GM18858 (cell line): ENCODE data around the gene SFT2D2.

Source experiments
- ATAC-seq: cut with Tn5 transposase; IDR thresholded peaks from one replicate; pipeline ENCODE4 v1.9.1; 2021; ENCODE audit not compliant: unreplicated experiment

Gene SFT2D2

GRCh38 chr1:168223261-168223660 is 2.5 kb upstream of the SFT2D2 start:
- no peak for ATAC-seq

GRCh38 chr1:168223681-168224540 is 1.9 kb upstream of the SFT2D2 start:
- ATAC-seq = no peak

DNA sequence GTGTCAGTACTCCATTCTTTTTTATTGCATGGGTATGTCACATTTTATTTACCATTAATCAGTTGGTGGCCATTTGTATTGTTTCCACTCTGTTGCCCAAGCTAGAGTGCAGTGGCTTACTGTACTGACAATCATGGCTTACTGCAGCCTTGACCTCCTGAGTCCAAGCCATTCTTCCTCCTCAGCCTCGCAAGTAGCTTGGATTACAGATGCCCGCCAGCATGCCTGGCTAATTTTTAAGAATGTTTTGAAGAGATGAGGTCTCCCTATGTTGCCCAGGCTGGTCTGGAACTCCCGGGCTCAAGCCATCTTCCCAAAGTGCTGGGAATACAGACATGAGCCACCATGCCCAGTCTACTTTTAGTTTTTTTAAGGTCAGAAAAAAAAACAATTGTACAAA is 813 bp upstream of the SFT2D2 start:
- no peak for ATAC-seq

GRCh38 chr1:168227620-168228019 is 1.8 kb downstream of the SFT2D2 start:
- ATAC-seq = no peak

DNA sequence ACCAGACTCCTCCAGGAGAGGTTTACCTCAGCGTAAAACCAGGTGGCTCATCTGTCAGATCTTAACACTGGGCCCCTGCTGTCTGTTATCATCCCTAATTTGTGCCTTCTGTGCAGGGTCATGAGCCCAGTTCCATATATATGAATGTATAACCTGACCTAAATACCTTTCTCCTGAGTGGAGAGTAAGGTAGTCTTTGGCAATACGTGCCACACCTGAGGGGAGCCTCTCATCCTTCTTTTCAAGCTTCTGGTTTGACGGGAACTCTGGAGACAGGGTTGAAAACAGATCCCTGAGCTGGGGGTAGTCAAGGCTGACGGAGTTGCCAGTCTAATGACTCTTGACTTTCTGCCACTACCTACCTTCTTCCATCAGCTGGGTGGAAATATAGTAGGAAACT is 4.1 kb downstream of the SFT2D2 start:
- ATAC-seq = no peak

- ATAC-seq = no peak
Measured at GRCh38 chr1:168230709-168231108, 4.9 kb downstream of the SFT2D2 start.

GRCh38 chr1:168234846-168235547 is 9.2 kb downstream of the SFT2D2 start:
- no peak for ATAC-seq

DNA sequence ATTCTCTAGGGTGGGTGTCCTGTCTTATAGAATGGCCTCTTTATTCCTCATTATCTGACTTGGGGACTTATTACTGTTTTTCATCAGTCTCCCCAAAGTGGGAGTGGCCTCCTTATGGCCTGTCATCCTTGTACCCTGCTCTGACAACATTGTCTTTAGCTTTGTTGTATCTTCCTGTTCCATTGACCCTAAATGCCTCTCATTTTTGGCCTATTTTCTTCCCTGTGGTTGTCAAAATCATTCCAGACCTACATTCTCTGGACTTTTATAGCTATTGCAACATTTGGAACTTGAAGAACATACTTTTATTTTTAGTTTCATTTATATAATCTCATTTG is 9.7 kb downstream of the SFT2D2 start:
- ATAC-seq = no peak

DNA sequence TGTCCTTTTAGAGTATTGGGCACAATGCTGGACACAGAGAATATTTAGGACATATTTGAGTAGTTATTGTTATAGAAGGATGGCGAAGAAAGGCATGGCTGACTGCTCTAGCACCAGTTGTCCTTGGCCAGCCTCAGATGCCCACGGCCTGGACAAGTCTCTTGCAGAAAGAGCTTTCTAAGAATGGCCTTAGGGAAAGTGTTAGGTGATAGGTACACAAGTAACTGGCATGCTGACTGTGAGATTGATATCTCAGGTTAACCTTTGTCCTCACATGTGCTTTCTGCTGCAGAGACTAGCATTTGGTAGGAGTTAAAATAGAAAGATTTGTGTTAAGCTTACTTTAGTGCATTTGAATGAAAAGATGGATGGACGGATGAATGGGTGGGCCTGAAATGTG is 10.1 kb downstream of the SFT2D2 start:
- no peak for ATAC-seq

DNA sequence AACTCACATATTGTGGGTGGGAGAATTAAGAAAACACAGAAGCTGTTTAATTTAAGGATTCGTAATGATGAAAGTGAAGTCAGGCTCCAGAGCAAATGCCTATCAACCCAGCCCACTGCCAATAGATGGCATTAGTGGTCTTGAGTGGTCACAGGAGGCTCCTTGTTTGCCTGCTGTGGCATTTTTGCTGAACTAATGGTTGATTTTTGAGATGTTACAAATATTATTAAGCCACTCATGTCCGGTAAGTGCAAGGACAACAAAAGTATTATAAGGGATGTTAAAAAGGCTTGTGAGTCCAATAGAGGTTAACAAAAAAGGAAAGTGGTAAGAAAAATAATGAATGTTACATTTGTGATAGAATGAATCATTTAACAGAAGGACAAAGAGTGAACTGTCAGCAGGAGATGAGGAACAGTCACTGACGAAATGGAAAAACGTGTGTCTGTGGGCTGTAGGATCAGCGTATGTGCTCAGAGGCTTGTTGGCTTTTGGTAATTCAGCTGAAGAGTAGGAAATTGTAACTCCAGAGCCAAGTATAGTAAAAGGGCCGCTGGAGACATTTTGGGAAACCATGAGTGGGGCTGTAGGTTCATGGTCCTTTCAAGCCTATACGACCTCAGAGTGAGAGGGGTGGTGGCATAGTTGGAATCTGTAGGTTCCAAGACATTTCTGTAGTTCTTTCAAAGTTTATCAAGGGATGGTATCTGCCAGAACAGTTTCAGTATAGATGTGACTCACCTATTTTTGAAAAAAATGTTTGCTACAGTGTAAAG is 11.2 kb downstream of the SFT2D2 start:
- no peak for ATAC-seq

- no peak for ATAC-seq
Measured at GRCh38 chr1:168243198-168243597, 17.4 kb downstream of the SFT2D2 start.

DNA sequence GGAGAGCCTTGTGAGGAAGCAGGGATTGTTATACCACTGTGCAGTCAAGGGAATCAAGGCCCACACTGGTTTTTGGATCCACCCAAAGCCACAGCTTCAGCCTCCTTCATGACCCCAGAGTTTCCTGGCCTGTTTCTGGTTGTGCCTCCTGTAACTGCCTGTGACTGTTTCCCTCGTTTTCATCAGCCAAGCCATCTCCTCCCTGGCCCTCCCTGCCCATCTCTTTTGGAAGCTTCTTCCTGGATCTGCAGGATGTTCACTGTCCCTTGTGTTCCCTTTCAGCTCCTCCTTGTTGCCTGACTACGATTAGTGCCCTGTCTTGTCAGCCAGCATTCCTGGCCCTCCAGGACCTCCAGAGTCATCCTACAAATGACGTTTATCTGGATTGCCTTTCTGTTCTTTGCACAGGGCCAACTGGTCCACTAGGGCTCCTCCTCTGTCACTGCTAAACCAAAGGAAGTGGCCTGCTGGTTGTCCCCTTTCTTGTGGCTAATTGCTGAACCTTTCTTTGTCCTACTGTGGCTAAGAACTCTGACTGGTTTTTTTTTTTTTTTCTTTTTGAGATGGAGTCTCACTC is 17.9 kb downstream of the SFT2D2 start:
- ATAC-seq = no peak

DNA sequence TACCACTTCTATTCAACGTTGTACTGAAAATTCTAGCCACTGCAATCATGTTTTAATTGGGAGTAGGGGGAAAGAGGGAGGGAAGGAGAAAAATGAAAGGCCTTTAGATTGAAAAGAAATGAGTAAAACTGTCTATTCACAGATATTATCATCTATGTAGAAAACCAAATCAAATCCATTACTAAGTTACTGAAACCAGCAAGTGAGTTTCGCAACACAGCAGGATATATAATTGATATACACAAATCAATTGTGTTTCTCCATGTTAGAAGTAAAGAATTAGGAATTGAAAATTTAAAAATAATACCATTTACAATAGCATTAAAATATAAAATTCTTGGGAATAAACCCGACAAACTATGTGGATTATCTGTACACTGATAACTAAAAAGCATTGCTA is 19.2 kb downstream of the SFT2D2 start:
- ATAC-seq = no peak

DNA sequence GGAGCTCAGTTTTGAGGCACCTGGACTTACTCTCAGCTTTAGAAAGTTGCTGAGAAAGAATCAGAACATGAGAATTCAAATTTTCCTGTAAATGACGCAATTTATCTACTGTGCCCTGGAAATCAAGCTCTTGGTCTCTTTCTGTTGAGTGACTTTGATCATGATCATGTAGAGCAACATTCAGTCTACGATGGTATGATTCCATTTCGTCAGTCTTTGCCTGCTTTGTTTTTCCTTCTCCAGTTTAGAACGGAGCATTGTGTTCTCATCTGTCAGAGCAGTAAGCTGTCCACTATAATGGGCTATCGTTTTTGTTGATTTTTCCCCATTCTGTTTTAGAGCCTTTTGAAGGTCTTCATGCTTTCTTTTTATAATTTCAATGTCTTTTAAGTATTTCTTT is 20.7 kb downstream of the SFT2D2 start:
- no peak for ATAC-seq

DNA sequence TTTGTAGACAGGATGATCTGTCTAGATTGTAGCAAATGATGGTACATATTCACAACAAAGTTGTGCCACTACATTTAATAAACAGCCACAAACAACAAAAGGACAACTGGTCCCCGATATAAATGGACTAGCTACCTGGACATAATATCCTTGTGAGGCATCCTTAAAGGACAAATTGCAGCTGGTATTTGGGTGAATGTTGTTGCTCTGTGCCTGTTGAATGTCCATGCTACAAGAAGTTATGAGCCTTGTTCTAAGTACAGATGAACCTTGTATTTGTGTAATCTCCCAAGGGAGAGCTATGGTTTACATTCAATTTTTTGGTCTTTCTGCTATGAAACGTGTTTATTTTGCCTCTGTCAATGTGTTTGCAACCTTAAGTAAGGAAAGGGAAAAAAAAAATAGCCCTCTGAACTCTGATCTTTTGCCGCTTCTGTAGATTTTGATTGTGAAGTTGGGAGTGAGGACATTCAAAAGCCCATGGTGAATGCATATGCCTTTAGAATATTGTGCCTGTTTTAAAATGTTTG is 26.5 kb downstream of the SFT2D2 start:
- ATAC-seq = no peak

DNA sequence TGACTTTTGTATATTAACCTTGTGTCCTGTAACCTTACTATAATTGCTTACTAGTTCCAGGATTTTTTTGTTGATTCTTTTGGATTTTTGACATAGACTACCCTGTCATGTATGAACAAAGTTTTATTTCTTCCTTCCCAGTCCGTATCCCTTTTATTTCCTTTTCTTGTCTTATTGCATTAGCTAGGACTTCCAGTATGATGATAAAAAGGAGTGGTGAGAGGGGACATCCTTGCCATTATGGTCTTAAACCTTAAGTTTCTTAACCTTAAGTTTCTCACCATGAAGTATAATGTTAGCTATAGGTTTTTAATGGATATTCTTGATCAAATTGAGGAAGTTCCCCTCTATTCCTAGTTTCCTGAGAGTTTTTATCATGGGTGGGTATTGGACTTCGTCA is 30.4 kb downstream of the SFT2D2 start:
- no peak for ATAC-seq

DNA sequence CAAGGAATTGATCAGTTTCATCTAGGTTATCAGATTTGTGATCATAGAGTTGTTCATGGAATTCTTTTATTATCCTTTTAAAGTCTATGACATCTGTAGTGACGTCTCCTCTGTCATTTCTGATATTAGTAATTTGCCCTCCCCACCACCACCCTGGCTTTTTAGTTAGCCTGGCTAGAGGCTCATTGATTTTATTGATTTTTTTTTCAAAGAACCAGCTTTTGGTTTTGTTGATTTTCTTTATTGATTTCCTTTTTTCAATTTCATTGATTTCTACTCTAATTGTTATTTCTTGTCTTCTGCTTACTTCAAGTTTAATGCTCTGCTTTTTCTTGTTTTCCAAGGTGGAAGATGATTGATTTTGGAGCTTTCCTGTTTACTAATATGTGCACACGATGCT is 31.6 kb downstream of the SFT2D2 start:
- no peak for ATAC-seq

GRCh38 chr1:168259567-168259966 is 33.8 kb downstream of the SFT2D2 start:
- ATAC-seq = no peak

DNA sequence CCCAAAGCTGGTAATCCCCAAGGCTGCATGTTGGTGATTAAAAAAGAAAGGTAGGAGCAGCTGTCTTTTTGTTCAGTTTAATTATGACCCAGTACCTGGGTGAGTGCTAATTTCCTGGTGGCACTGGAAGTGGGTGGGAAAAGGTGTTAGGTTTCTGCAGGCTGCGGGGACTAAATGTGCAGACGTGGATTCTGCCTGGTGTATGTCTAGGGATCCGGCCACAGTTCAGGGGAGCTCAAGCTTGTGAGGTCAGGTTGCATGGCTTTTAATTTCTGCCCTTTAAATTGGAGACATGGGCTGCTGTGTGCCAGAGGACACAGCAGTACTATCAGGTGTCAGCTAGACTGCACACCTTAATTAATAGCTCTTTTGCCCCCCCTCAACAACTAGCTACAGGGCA is 34.6 kb downstream of the SFT2D2 start:
- ATAC-seq = no peak

DNA sequence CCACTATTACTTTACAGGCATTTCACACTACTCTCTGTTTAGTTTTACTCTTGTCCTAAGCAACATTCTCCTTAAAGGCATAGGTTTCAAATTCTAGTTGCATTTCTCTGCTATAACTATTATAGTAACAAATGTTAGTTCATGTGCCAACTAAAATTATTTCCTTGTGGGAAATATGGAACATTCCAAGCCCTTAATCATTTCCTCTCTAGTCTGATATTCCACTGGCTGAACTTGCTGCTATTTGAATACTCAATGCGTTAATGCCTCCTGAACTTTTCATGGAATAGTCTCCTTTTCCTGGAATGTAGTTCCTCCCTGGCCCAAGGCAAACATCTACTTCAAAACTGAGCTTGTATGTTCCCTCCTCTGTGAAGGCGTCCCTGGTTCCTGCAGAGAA is 35.6 kb downstream of the SFT2D2 start:
- no peak for ATAC-seq

GRCh38 chr1:168263130-168263529 is 37.3 kb downstream of the SFT2D2 start:
- ATAC-seq = no peak
